GM12874 (cell line): ENCODE results near the gene THOC2.

Experiments
- TF ChIP-seq, protein P1 (sequence below): IDR thresholded peaks from 2 replicates; pipeline ENCODE4 v1.5.1; 2011; ENCODE audit warnings: low read depth, mild to moderate bottlenecking, control low read depth, low read length, moderate library complexity; ENCODE audit not compliant: insufficient read depth

Gene THOC2

DNA sequence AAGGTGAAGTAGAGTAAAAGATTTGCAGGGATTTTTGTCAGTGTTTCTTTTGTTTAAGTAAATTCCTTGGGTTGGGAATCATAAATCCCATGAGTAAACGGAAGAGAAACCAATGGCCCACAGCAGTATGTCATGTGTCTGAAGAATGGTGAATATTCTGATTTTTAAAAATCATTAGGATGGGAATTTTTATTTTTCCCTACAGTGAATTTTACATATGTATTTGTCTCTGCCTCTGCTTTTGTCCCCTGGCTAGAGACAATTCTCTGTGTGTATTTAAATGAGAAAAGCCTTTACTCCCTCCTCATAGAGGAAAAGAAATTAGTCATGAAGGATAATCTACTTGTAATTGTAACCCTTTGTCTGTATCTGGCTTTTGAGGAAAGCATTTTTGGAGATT, 152.1 kb downstream of the THOC2 start:
- TF ChIP-seq, protein P1, sequence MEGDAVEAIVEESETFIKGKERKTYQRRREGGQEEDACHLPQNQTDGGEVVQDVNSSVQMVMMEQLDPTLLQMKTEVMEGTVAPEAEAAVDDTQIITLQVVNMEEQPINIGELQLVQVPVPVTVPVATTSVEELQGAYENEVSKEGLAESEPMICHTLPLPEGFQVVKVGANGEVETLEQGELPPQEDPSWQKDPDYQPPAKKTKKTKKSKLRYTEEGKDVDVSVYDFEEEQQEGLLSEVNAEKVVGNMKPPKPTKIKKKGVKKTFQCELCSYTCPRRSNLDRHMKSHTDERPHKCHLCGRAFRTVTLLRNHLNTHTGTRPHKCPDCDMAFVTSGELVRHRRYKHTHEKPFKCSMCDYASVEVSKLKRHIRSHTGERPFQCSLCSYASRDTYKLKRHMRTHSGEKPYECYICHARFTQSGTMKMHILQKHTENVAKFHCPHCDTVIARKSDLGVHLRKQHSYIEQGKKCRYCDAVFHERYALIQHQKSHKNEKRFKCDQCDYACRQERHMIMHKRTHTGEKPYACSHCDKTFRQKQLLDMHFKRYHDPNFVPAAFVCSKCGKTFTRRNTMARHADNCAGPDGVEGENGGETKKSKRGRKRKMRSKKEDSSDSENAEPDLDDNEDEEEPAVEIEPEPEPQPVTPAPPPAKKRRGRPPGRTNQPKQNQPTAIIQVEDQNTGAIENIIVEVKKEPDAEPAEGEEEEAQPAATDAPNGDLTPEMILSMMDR: no peak

DNA sequence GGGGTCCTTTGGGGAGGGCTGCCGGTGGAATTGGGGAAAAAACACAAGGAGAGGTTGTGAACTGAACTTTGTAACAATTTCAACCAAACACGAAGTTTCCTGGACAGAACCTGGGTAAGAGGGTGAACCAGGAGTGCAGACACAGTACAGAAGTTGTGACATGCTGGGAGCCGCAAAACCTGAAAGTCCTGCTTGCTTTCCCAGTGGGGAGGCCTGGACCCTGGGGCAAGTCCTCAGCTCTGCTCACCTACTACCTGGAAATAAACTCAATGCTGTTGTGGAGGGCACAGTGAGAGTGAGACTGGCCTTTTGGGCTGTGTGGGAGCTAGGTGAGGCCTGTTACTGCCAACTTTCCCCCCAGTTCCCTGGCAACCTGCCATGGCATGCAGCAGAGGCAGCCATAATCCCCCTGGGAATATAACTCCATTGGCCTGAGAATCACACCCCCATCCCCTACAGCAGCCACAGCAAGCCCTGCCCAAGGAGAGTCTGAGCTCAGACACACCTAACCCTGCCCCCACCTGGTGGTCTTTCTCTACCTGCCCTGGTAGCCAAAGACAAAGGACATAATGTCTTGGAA, 162.8 kb downstream of the THOC2 start:
- TF ChIP-seq, protein P1: no peak

DNA sequence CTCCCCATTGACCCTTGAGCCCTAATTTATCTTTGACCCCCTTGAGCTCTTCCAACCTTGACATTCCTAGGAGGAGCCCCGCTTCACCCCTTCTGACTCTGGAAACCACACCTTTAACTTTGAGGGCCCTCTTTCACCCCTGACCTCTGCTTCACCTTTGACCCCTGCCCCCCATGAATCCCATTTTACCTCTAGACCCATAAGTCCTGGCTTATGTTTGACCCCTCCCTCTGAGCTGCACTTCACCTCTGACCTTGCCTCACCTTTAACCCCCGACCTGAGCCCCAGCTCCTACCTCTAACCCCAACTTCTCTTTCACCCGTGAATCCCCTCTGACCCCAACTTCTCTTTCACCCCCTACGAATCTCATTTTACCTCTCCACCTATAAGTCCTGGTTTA, 169.7 kb downstream of the THOC2 start:
- TF ChIP-seq, protein P1: no peak

DNA sequence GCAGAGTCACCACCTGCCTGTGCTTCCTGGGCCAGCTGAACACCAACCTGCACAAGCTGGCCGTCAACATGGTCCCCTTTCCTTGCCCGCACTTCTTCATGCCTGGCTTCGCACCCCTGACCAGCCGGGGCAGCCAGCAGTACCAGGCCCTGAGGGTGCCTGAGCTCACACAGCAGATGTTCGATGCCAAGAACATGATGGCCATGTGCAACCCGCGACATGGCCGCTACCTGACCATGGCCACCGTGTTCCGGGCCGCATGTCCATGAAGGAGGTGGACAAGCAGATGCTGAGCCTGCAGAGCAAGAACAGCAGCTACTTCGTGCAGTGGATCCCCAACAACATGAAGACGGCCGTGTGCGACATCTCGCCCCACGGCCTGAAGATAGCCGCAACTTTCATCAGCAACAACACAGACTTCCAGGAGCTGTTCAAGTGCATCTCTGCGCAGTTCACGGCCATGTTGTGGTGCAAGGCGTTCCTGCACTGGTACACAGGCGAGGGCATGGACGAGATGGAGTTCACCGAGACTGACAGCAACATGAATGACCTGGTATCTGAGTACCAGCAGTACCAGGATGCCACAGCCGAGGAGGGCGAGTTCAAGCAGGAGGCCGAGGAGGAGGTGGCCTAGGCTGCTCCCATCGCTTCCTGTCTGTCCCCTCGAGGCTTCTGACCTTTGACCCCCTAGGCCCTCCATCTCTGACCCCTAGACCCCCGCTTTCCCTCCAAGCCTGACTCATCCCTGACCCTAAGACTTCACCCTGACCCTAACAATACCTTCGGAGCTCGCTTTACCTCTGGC, 170.3 kb downstream of the THOC2 start:
- TF ChIP-seq, protein P1: no peak

DNA sequence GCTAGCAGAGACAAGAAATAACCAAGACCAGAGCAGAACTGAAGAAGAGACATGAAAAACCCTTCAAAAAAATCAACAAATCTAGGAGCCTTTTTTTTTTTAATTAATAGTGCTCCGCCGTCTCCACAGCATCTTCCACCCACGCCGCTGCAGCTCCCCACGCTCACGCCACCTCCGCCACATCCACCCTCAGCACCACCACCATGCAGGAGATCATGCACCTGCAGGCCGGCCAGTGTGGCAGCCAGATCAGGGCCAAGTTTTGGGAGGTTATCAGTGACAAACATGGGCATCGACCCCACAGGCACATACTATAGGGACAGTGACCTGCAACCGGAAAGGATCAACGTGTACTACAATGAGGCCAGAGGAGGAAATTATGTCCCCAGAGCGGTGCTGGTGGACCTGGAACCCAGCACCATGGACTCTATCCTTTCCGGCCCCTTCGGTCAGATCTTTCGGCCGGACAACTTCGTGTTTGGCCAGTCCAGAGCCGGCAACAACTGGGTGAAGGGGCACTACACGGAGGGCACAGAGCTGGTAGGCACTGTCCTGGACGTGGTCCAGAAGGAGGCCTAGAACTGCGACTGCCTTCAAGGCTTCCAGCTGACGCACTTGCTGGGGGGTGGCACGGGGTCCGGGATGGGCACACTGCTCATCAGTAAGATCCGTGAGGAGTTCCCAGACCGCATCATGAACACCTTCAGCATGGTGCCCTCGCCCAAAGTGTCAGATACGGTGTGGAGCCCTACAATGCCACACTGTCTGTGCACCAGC, 171.2 kb downstream of the THOC2 start:
- TF ChIP-seq, protein P1: no peak

DNA sequence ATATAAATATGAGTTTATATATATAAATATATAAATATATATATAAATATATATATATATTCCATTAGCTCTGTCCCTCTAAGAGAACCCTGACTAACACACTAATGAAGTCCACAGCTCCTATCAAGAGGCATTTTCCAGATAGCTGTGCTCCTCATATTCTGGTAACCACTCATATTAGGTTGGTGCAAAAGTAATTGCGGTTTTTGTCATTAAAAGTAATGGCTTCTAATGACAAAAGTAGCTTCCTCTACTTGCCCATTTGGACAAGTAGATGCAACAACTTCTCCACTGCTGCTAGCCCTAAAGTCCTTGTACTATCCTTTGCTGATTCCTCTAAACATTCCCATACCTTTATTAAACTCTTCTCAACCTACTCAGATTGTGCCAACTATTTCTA, 182.0 kb downstream of the THOC2 start:
- TF ChIP-seq, protein P1: no peak
